Activated T-helper 17 cell treated with anti-CD3 and anti-CD28 coated beads, Interleukin-2, amount 50 U/mL, for 72 hours (primary cell): ENCODE data around the gene EPHA2. TPM values are rescaled to one million over a fixed set of nuclear protein-coding genes. Genes with fewer than 3 reads are reported as not detected.

ENCODE experiments used
- ATAC-seq: fragments of 150-1000 bp; cut with Tn5 transposase; replicated peaks from 2 replicates; pipeline ENCODE4 v1.10.0; 2021; ENCODE audit warnings: mild to moderate bottlenecking, moderate library complexity
- H3K27ac Mint-ChIP-seq: one replicate; pipeline ENCODE4 v1.8.0; 2022; ENCODE audit warnings: mixed read lengths
- H3K27me3 Mint-ChIP-seq: one replicate; pipeline ENCODE4 v1.8.0; 2022; ENCODE audit warnings: mixed read lengths
- H3K36me3 Mint-ChIP-seq: one replicate; pipeline ENCODE4 v1.8.0; 2022; ENCODE audit warnings: low read depth, mild to moderate bottlenecking, mixed read lengths
- H3K4me1 Mint-ChIP-seq: one replicate; pipeline ENCODE4 v1.8.0; 2022; ENCODE audit warnings: mixed read lengths
- H3K4me3 Mint-ChIP-seq: one replicate; pipeline ENCODE4 v1.8.0; 2022; ENCODE audit warnings: mild to moderate bottlenecking, mixed read lengths
- H3K9me3 Mint-ChIP-seq: one replicate; pipeline ENCODE4 v1.8.0; 2022; ENCODE audit warnings: mixed read lengths
- total RNA-seq, 2 donors: library from RNA; stranded (reverse); gene quantifications; one replicate each; pipeline ENCODE4 v1.2.3, GENCODE V29; 2022

Gene EPHA2
- total RNA-seq, 2 donors from 2014 or later = 0.13 TPM; not detected in 1

- ATAC-seq = no peak
- peaks cover 8% of the 10 kb centered on the region for H3K4me1 Mint-ChIP-seq
- H3K9me3 Mint-ChIP-seq = no peaks in the 10 kb centered on the region
- no peak overlapping the region for H3K4me3 Mint-ChIP-seq
- H3K27ac Mint-ChIP-seq = no peak overlapping the region
- H3K36me3 Mint-ChIP-seq = no peaks in the 10 kb centered on the region
- no peaks in the 10 kb centered on the region for H3K27me3 Mint-ChIP-seq
These were observed 3.3 kb downstream of the EPHA2 start for GRCh38 chr1:16152481-16153087.

DNA sequence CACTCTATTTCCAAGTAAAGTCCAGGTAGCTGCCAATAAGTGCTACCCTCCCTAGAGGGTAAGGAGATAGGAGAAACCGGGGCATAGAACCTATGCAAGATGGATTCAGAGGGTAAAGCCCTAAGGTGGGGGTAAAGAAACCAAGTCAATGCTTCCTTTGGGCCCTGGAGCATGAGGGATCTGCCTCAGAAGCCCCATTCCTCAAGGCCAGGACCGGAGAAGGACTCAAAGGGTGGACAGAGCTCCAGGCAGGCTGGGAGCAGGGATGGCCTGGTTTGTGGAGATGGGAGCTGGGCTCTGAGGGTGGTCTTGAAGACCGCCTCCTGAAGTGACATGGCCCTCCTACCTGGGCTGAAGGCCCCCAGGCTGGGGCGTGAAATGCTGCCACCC lies 3.9 kb downstream of the EPHA2 start:
- Mint-ChIP-seq H3K9me3 (no peaks in the 10 kb centered on the region), H3K4me1 (peaks cover 2% of the 10 kb centered on the region), H3K27ac (no peak overlapping the region)

DNA sequence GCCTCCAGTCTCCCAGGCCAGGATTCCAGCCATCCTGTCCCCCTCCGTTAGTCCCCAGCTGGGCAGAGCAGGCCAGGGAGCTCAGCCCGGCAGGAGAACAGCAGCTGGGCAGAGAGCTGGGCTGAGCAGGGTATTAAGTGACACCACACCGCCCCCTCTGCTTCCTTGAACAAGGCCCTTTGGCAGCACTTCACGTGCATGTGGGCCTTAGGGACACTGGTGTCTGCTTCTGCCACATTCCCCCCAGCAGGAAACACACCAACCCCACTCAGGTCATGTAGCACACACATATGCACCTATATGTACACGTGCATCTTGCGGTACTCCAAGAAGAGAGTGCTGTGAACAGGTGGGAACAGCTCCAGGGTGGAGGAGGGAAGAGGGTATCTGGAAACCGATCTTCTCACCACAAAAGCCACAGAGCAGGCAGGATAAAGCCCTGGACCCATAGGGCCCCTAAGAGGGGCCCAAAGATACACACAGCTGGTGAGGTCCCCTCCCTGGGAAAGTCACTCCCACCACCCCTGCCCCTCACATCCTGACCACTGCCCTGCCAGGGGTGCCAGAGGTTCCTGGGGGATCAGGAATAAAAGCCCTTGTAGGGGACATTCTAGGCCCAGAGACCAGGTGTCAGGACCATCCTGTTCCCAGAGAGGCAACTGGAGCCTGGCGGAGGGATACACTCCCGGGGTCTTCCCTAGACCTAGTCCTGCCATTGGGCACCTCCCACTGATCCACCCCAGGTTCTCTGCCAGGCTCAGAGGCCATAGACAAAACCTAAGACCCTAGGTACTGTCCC lies 4.5 kb downstream of the EPHA2 start:
- no peak for ATAC-seq
- Mint-ChIP-seq H3K4me3 (no peak overlapping the region), H3K4me1 (no peaks in the 10 kb centered on the region), H3K36me3 (no peaks in the 10 kb centered on the region), H3K27ac (no peak overlapping the region), H3K9me3 (no peaks in the 10 kb centered on the region), H3K27me3 (no peaks in the 10 kb centered on the region)

More for the DNA sequence above, 3.9 kb downstream of the EPHA2 start:
- H3K4me3 Mint-ChIP-seq = no peak overlapping the region
- H3K27me3 Mint-ChIP-seq = no peaks in the 10 kb centered on the region
- no peaks in the 10 kb centered on the region for H3K36me3 Mint-ChIP-seq
- no peak for ATAC-seq

GRCh38 chr1:16150508-16150907 lies 5.4 kb downstream of the EPHA2 start:
- Mint-ChIP-seq H3K4me1 (no peaks in the 10 kb centered on the region), H3K36me3 (no peaks in the 10 kb centered on the region), H3K9me3 (no peaks in the 10 kb centered on the region)

DNA sequence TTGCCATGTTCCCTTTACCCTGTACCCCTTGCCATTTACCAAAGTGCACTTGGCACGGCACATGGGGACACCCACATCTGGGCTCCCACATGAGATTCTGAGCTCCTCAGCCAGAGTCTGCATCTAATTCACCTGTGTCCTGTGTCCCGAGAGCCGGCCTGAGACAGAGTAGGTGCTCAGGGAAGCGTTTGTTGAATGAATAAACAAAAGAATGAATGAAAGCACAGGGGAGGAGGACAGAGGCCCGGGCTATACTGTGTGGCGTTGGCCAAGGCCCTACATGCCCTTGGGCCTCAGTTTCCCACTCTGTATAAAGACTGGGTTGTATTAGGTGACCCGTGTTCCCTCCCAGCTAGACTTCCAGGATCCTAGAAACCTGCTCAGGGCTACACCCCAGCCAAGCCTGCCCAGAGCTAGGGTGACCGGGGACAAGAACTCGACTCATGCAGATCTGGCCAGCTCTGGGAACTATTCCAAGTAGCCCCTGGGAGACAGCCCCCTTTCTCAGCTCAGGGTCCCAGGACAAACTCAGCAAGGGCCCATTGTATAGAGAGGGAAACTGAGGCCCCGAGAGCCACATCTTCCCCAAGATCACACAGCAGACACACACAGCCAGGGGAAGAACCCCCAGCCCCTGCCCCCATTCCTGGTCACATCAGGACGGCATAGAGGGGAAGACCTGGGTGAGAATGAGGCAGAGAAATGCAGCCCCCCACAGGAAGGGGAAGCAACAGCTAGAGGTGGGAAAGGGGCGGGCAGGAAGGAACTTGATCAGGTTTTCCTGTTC lies 6.0 kb downstream of the EPHA2 start:
- Mint-ChIP-seq H3K4me1 (no peaks in the 10 kb centered on the region), H3K27ac (peak overlapping the region; percentile 52), H3K4me3 (no peak overlapping the region), H3K36me3 (no peaks in the 10 kb centered on the region), H3K27me3 (no peaks in the 10 kb centered on the region), H3K9me3 (no peaks in the 10 kb centered on the region)
- no peak for ATAC-seq

More at GRCh38 chr1:16150508-16150907, 5.4 kb downstream of the EPHA2 start:
- Mint-ChIP-seq H3K4me3 (no peak overlapping the region), H3K27me3 (no peaks in the 10 kb centered on the region), H3K27ac (no peak overlapping the region)
- ATAC-seq = no peak

GRCh38 chr1:16149146-16149545 lies 6.7 kb downstream of the EPHA2 start:
- Mint-ChIP-seq H3K36me3 (no peaks in the 10 kb centered on the region), H3K4me1 (no peaks in the 10 kb centered on the region), H3K27ac (no peak overlapping the region), H3K4me3 (no peak overlapping the region), H3K9me3 (no peaks in the 10 kb centered on the region), H3K27me3 (no peaks in the 10 kb centered on the region)
- no peak for ATAC-seq

DNA sequence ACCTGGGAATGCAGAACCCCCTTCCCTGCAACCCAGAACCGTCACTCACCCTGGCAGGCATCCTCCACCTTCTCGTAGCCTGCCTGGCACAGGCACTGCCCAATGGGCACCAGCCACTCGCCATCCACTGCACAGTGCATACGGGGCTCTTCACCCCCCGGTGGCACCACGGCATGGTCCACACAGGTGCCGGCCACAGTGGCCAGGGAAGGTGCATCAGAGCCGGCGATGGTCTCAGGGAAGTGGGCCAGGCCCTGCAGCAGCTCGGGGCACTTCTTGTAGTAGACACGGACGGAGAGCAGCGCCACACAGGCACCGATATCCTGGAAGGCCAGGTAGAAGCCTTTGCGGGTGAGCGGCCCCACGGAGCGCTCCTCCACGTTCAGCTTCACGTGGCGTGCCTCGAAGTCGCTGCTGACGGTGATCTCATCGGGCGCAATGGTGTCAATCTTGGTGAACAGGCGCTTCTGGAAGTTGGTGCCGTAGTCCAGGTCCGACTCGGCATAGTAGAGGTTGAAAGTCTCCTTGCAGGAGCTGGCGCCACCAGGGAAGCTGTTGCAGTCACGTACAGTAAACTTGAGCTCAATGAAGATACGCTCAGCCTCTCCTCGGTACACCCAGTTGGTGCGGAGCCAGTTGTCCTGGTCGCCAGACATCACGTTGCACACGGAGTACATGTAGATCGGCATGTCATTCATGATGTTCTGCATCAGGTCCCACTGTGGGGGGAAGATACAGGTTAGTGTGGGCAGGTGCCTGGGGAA lies 7.4 kb downstream of the EPHA2 start:
- no peak overlapping the region for H3K4me3 Mint-ChIP-seq
- no peaks in the 10 kb centered on the region for H3K27me3 Mint-ChIP-seq
- no peaks in the 10 kb centered on the region for H3K36me3 Mint-ChIP-seq
- H3K9me3 Mint-ChIP-seq = no peaks in the 10 kb centered on the region
- no peak overlapping the region for H3K27ac Mint-ChIP-seq
- no peaks in the 10 kb centered on the region for H3K4me1 Mint-ChIP-seq
- ATAC-seq = no peak

- ATAC-seq = no peak
- no peaks in the 10 kb centered on the region for H3K9me3 Mint-ChIP-seq
- H3K4me3 Mint-ChIP-seq = no peak overlapping the region
- H3K27me3 Mint-ChIP-seq = no peaks in the 10 kb centered on the region
- H3K36me3 Mint-ChIP-seq = no peaks in the 10 kb centered on the region
- no peak overlapping the region for H3K27ac Mint-ChIP-seq
- no peaks in the 10 kb centered on the region for H3K4me1 Mint-ChIP-seq
These were observed 8.5 kb downstream of the EPHA2 start for GRCh38 chr1:16147156-16147926.

DNA sequence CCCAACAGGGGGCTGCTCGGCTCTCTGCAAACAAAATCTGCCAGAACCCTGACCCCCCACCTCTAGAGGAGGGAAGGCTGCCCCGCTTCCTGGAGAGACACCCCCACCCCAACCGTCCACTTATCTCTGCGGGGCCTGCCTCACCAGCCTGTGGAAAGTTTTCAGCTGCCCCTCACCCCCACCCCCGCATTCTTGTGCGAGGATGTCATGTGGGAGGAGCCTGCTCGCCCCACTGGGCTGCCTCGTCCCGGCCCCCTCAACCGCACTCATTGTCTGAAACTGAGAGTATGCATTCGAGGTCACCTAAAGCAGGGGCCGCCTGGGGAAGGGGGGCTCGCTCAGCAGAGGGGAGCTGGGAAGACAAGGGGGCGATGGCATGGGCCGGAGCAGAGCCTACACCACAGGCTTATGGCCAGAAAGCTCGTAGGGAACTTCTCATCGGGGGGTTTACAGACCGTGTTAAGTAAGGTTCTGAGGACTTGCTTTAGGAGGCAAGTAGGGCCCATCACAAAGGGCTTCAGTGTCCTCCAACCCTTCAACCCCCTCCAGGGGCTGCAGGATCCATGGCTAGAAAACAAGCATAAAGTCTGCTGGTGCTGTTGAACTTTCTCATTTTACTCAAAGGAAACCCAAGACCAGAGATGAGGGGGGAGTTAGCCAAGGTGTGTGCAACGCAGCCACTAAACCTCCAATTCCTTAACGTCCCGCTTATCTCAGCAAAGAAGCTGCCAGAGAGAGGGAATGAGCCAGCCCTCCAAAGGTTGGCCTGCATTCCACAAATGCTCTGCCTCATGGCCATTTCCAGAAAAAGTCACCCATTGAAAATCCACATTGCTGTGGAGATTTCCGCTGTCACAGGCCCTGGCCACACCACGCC lies 9.4 kb downstream of the EPHA2 start:
- Mint-ChIP-seq H3K27ac (no peak overlapping the region), H3K4me1 (no peaks in the 10 kb centered on the region), H3K27me3 (no peaks in the 10 kb centered on the region), H3K36me3 (no peaks in the 10 kb centered on the region), H3K9me3 (no peaks in the 10 kb centered on the region), H3K4me3 (no peak overlapping the region)
- ATAC-seq = no peak

DNA sequence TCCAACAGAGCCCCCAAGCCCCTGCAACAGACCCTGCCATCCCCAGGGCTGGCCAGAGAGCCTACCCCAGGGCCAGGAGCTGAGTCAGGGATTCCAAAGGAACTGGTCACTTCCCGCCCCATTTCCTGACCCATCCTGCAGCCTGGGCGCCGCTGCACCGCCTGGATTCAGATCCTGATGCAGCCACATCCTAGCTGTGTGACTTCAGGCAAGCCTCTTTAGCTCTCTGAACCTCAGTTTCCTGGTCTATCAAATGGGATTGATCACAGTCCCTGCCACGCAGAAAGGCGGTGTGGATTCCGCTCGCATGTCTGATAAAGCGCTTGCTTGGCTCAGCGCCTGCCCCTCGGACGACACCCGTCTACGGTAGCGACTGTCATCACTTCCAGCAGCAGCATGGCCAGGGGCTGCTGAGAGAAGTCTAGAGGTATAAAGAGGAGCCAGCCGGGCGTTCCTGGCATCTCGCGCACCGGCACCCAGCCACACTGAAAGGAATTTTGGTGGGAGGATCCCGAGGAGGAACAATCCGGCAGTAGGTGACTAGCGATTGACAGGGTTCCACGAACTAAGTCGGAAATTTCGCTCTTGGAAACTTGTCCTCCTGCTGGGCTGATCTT lies 10.1 kb downstream of the EPHA2 start:
- Mint-ChIP-seq H3K4me1 (no peaks in the 10 kb centered on the region), H3K27me3 (no peaks in the 10 kb centered on the region), H3K4me3 (no peak overlapping the region), H3K27ac (no peak overlapping the region), H3K36me3 (no peaks in the 10 kb centered on the region), H3K9me3 (no peaks in the 10 kb centered on the region)
- no peak for ATAC-seq

DNA sequence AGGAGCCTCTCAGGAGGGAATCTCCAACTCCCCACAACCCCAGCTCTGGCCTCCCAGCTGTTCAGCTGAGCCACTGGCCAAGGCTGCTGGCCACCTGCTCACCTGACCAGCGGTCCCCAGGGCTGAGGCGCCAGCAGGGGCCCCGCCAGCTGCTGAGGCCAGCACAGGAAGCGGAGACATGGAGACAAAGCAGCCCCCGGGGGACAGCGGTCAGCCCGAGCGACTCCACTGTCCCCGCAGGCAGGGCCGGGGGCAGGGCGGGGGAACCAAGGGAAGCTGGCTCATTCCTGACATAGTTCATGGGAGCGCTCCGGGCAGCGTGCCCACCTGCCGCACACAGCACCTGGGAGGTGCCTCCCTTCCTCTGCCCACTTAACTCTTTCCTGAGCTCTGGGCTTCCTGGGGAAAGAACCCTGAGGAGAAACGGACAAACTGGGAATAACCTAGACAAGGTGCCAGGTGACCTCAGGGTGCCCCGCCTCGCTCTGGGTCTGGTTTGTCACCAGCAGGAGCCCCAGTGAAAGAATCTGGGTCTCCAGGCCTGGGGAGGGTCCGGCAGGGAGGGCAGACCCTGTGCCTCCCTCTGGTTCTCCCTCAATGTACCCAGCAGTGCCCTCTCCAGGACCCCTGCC lies 10.7 kb downstream of the EPHA2 start:
- Mint-ChIP-seq H3K4me1 (no peaks in the 10 kb centered on the region), H3K4me3 (no peak overlapping the region), H3K9me3 (no peaks in the 10 kb centered on the region), H3K27me3 (no peaks in the 10 kb centered on the region), H3K36me3 (no peaks in the 10 kb centered on the region), H3K27ac (no peak overlapping the region)
- no peak for ATAC-seq

DNA sequence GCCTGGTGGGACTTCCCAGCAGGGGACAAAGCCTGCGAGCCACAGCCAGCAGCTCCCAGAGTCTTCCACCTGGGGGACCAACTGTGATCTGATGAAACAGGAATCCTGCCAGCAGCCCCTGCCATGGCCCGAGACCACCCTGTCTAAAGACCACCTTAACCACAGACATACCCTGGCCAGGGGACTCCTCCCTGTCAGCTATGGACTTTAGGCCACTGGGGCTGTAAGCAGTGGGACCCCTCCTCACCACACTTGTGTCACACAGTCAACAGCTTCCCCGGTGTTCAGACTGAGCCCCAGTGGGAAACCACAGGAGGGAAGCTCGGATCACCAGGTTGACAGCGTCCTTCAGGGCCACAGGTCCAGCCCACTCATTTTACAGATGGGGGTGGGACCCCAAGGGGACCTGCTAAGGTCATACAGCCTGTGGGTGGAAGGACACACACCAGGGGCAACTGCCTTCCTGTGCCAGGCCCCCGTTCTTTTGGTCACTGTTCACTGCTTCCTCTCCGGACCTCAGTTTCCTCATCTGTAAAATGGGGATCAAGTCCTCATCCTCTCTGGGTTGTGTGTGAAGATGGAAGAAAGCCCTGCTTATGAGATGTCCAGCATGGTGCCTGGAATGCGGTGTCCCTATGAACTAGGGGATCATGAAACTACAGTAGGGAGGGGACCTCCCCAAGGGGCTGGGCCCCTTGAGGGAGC lies 11.4 kb downstream of the EPHA2 start:
- H3K36me3 Mint-ChIP-seq = no peaks in the 10 kb centered on the region
- no peak overlapping the region for H3K27ac Mint-ChIP-seq
- H3K9me3 Mint-ChIP-seq = no peaks in the 10 kb centered on the region
- no peaks in the 10 kb centered on the region for H3K27me3 Mint-ChIP-seq
- H3K4me3 Mint-ChIP-seq = no peak overlapping the region
- no peak for ATAC-seq
- H3K4me1 Mint-ChIP-seq = peaks cover under 1% of the 10 kb centered on the region
